OCI-LY7 (cell line): ENCODE data around the gene PLEKHH1.

Experiments
- CTCF ChIP-seq: fragments of 200-600 bp; sonication (generic); conservative IDR thresholded peaks from 2 replicates; pipeline ENCODE4 v1.5.1; 2014; ENCODE audit warnings: mild to moderate bottlenecking, antibody characterized with exemption, low read length, moderate library complexity, mixed read lengths
- EZH2phosphoT487 ChIP-seq: fragments of 200-600 bp; sonication (generic); IDR thresholded peaks from 2 replicates; pipeline ENCODE4 v1.6.1; 2018; ENCODE audit warnings: low read depth, borderline replicate concordance, mild to moderate bottlenecking, mixed run types, antibody characterized with exemption, low read length, moderate library complexity, mixed read lengths

- TF ChIP-seq CTCF (no peak), EZH2phosphoT487 (no peak)
Measured at GRCh38 chr14:67487332-67487731, 45.8 kb upstream of the PLEKHH1 start.
